ENCODE data around the gene GRM8.

DNA sequence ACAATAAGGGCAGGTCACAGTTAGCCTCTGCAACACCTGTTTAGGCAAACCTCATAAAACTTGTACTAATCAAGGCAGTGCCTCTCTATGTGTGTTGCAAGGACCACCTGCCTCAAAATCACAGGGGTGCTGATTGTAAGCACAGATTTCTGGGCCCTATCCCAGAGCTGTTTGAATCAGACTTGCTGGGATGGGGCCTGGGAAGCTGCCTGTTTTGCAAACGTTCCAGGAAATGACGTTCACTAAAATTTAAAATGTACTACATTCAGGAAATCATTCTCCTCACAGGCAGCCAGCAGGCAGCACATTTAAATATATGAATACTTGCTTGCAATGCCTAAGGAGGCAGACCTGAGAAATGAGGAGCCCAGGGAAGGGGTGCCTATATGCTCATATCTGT is 4.3 kb upstream of the GRM8 start:
- TF ChIP-seq, protein P1, sequence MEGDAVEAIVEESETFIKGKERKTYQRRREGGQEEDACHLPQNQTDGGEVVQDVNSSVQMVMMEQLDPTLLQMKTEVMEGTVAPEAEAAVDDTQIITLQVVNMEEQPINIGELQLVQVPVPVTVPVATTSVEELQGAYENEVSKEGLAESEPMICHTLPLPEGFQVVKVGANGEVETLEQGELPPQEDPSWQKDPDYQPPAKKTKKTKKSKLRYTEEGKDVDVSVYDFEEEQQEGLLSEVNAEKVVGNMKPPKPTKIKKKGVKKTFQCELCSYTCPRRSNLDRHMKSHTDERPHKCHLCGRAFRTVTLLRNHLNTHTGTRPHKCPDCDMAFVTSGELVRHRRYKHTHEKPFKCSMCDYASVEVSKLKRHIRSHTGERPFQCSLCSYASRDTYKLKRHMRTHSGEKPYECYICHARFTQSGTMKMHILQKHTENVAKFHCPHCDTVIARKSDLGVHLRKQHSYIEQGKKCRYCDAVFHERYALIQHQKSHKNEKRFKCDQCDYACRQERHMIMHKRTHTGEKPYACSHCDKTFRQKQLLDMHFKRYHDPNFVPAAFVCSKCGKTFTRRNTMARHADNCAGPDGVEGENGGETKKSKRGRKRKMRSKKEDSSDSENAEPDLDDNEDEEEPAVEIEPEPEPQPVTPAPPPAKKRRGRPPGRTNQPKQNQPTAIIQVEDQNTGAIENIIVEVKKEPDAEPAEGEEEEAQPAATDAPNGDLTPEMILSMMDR (IDR thresholded peaks at IDR 0.05; ENCODE audit: low read depth, low read length, missing input control): no peak
- TF ChIP-seq, protein P2, sequence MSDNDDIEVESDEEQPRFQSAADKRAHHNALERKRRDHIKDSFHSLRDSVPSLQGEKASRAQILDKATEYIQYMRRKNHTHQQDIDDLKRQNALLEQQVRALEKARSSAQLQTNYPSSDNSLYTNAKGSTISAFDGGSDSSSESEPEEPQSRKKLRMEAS (IDR thresholded peaks at IDR 0.05): no peak
- TF ChIP-seq TAF1 (conservative IDR thresholded peaks at IDR 0.05) (no peak), YY1 (IDR thresholded peaks at IDR 0.05) (no peak), HNF4A (conservative IDR thresholded peaks at IDR 0.05) (no peak)
- TF ChIP-seq, protein P3, sequence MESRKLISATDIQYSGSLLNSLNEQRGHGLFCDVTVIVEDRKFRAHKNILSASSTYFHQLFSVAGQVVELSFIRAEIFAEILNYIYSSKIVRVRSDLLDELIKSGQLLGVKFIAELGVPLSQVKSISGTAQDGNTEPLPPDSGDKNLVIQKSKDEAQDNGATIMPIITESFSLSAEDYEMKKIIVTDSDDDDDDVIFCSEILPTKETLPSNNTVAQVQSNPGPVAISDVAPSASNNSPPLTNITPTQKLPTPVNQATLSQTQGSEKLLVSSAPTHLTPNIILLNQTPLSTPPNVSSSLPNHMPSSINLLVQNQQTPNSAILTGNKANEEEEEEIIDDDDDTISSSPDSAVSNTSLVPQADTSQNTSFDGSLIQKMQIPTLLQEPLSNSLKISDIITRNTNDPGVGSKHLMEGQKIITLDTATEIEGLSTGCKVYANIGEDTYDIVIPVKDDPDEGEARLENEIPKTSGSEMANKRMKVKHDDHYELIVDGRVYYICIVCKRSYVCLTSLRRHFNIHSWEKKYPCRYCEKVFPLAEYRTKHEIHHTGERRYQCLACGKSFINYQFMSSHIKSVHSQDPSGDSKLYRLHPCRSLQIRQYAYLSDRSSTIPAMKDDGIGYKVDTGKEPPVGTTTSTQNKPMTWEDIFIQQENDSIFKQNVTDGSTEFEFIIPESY (IDR thresholded peaks at IDR 0.05): no peak
- TF ChIP-seq, protein P4, sequence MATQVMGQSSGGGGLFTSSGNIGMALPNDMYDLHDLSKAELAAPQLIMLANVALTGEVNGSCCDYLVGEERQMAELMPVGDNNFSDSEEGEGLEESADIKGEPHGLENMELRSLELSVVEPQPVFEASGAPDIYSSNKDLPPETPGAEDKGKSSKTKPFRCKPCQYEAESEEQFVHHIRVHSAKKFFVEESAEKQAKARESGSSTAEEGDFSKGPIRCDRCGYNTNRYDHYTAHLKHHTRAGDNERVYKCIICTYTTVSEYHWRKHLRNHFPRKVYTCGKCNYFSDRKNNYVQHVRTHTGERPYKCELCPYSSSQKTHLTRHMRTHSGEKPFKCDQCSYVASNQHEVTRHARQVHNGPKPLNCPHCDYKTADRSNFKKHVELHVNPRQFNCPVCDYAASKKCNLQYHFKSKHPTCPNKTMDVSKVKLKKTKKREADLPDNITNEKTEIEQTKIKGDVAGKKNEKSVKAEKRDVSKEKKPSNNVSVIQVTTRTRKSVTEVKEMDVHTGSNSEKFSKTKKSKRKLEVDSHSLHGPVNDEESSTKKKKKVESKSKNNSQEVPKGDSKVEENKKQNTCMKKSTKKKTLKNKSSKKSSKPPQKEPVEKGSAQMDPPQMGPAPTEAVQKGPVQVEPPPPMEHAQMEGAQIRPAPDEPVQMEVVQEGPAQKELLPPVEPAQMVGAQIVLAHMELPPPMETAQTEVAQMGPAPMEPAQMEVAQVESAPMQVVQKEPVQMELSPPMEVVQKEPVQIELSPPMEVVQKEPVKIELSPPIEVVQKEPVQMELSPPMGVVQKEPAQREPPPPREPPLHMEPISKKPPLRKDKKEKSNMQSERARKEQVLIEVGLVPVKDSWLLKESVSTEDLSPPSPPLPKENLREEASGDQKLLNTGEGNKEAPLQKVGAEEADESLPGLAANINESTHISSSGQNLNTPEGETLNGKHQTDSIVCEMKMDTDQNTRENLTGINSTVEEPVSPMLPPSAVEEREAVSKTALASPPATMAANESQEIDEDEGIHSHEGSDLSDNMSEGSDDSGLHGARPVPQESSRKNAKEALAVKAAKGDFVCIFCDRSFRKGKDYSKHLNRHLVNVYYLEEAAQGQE (IDR thresholded peaks at IDR 0.05): no peak
